Fibroblast of upper back skin (primary cell): ENCODE data around the gene TUBB8.
"Not testable (repeated sequence)": the region's sequence is repeated elsewhere in the genome, so short reads cannot be mapped to it uniquely, and the experiment has no call there.

ENCODE experiments used
- DNase-seq: peaks from one replicate; pipeline ENCODE4 v3.0.0-alpha.2; 2013

The TUBB8 gene

DNA sequence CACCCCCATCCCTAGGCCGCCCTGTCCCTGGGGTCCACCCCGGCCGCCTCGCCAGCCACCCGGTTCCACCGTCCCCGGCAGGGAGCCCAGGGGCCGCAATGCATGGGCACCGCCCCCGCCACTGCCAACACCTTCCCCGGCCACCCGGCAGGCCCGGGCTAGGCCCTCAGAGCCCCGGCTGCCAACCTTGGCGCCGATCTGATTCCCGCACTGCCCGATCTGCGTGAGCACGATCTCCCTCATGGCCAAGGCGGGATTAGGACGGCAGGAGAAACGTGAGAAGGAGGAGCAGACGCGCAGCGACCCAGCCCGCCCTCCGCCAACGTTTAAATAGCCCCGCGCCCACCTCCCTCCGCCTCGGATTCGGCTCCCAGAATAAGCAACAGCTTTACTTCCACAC is at the start of gene TUBB8:
TSS of gene TUBB8 (minus strand) at position 301 of the 400 bp plus-strand sequence. CDS start at position 243, 58 bp downstream.
- no peak for DNase-seq

- no peak for DNase-seq
Measured at GRCh38 chr10:96466-96865, 47.4 kb upstream of the TUBB8 start.

DNA sequence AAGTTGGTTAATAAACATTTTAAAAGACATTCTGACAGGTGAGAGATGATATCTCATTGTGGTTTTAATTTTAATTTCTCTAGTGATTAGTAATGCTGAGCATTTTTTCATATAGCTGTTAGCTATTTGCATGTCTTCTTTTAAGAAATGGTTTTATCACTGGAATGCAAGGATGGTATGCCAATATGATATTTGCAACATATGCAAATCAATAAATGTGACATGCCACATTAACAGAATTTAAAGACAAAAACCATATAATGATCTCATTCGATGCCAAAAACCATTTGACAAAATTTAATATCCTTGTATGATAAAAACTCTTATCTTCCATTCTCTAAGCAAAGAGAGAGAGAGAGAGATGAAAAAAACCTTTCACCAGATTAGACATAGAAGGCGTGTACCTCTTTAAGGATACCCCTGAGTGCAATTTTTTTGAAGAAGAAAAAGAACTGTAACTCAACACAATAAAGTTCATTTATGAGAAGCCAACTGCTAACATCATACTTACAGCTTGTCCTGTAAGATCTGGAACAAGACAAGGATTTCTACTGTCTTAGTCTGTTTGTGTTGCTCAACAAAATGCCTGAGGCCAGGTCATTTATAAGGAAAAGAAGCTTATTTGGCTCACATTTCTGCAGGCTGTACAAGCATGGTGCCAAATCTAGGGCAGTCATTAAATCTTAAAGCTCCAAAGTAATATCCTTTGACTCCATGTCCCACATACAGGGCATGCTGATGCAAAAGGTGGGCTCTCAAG is 46.4 kb upstream of the TUBB8 start:
- DNase-seq = no peak

- DNase-seq = no peak
Measured at GRCh38 chr10:94613-95012, 45.5 kb upstream of the TUBB8 start.

DNA sequence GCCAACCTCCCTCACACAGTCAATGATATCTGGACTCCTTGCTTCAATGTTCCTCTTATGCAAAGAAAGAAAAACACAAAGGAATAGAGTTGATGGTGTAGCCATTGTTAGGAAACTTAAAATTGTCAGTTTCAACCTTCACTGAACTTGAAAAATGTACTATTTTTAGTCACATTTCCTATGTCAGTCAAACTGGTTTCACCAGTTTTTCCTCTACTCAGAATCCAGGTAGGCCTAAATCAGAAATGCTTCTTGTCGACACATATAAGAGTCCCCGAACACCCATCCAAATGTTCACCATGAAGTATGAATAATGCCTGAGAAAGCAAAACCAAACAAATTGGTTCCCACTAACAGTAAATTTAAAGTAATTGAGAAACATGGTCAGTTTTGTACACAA is 43.8 kb upstream of the TUBB8 start:
- no peak for DNase-seq

- DNase-seq = no peak
Measured at GRCh38 chr10:92153-92552, 43.1 kb upstream of the TUBB8 start.

- no peak for DNase-seq
Measured at GRCh38 chr10:91313-91712, 42.2 kb upstream of the TUBB8 start.

GRCh38 chr10:90161-90560 is 41.1 kb upstream of the TUBB8 start:
- no peak for DNase-seq

GRCh38 chr10:89248-89647 is 40.2 kb upstream of the TUBB8 start:
- no peak for DNase-seq

DNA sequence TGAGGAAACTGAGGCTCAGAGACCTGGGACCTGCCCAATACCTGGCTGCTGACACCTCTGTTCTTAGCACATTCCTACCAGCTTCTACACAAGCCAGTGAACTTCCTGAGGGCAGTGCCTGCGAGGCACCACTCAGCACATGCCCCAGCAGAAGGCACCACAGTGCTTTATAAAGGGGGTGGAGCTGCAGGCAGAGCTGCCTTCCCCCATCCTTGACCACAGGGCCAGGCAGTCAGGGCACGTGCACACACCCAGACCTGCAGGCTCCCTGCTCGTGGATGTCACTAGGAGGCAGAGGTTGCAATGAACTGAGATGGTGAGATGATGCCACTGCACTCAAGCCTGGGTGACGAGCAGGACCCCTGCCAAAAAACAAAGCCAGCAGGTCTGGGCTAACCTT is 39.2 kb upstream of the TUBB8 start:
- DNase-seq = no peak

DNA sequence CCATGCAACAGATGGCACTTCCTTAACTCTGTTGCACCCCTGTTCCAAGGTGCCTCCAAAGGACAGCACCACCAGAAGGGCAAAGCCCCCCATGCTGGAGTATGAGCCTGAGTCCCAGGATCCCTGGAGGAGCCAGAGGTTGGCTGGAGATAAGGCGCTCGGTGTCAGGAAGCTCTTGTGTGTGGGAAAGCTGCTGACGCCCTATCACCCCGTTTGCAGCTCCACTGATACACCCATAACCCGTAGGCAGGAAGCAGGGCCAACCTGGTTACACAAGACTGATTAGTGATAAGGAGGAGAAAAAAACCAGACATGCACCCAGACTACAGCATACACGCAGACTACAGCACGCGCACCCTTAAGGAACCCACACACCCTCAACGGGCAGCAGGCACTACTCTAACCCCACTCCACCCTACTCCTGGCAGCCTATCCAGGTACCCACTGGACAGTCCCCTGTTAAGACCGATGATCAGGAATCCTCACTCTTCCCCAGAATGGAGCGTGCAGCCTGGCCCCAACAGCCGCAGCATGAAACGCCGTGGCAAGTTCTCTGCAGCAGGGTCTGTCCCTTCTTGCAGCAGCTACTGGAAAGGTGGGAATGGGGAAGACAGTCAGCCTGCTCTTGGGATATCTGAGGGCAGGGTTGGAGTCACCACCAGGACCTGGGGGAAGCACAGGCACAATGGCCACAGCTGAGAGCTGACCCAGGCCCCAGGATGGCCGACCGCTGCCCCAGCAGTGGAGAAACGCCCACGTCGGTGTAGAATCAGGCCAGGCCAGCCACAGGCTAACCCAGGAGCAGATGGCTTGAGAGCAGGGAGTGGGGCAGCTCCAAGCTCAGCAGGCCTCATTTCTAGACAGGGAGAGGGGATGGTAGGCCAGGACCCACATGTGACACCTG is 38.3 kb upstream of the TUBB8 start:
- no peak for DNase-seq

DNA sequence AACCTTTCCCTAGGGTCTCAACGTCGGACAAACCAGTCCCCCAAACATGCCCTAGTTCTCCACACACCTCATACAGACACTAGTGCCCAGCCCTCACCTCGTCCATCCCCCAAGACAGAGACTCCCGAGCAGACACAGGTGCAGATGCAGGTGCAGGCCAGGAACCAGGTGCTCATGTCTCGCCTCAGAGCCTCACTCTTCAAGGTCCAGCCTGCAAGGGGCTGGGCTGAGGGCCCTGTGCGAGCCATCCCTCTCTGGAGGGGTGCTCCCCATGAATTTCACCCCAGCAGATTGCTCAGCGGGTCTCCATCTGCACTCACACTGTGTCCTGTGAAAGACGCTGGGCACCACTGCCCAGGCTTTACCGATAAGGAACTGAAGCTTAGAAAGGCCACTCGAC is 36.9 kb upstream of the TUBB8 start:
- no peak for DNase-seq

- DNase-seq = no peak
Measured at GRCh38 chr10:85044-85443, 35.9 kb upstream of the TUBB8 start.

GRCh38 chr10:83930-84530 is 34.9 kb upstream of the TUBB8 start:
- no peak for DNase-seq

GRCh38 chr10:80477-81105 is 31.5 kb upstream of the TUBB8 start:
- DNase-seq = no peak

- DNase-seq = no peak
Measured at GRCh38 chr10:79532-80215, 30.6 kb upstream of the TUBB8 start.

GRCh38 chr10:78556-78955 is 29.5 kb upstream of the TUBB8 start:
- DNase-seq = no peak

GRCh38 chr10:74266-74621 is 25.1 kb upstream of the TUBB8 start:
- not testable (repeated sequence) for DNase-seq

DNA sequence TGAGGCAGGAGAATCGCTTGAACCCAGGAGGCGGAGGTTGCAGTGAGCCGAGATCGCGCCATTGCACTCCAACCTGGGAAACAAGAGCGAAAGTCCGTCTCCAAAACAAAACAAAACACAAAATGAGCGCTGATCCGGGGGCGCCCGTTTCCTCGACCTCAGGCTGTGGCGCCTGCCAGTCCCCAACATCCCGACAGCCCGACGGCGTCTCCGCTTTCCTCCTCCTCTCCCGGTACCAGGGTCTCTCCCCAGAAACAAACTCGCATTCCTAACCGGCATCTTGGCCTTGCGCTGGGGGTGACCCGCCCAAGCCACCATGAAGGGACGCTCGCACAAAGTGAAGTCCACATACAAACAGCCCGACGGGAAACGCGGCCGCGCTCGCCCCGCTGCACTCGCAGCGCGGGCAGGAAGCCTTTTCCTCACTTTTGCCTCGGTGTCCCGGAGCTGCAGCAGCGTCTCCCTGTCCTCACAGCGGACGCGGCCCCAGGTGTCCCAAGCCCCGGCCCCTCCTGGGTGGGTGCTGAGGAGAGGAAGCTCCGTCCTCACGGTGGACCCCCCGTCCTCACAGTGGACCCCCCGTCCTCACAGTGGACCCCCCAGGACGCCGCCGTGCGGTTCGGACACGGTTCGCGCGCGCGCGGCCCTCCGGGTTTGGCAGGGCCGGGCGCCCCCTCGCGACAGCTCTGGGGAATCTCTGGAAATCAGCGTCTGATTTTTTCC is 24.6 kb upstream of the TUBB8 start:
- DNase-seq = peak; percentile 50

GRCh38 chr10:68156-68555 is 19.1 kb upstream of the TUBB8 start:
- DNase-seq = not testable (repeated sequence)

- not testable (repeated sequence) for DNase-seq
Measured at GRCh38 chr10:49926-50325, 830 bp upstream of the TUBB8 start.

DNA sequence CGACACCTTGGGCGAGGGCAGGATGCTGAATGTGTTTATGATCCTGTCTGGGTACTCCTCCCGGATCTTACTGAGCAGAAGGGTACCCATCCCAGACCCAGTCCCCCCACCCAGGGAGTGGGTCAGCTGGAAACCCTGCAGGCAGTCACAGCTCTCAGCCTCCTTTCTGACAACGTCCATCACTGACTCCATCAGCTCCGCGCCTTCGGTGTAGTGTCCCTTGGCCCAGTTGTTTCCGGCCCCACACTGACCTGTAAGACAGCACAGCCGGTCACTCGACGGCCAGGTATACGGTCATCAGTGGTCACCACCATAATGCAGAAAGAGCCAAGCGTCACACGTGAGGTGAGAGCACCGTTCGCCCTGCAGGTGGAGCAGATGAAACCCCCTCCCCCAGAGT is 1.2 kb downstream of the TUBB8 start:
- DNase-seq = not testable (repeated sequence)
